Lower leg skin (tissue), 4 donors: ENCODE data around the gene MED31. TPM values are rescaled to one million over a fixed set of nuclear protein-coding genes. Genes with fewer than 3 reads are reported as not detected.

ENCODE experiments used
- DNase-seq, 2 donors: peaks; one replicate each; pipeline ENCODE4 v3.0.0-alpha.2; 2019; ENCODE audit warnings: low spot score in 2 of 2
- H3K4me3 ChIP-seq: fragments of 200-600 bp; sonication (generic); 2 replicates; pipeline ENCODE4 v1.5.1; 2017; ENCODE audit warnings: mild to moderate bottlenecking, low read depth; ENCODE audit not compliant: poor library complexity, severe bottlenecking
- CTCF ChIP-seq, 3 donors: fragments of 450-650 bp; IDR thresholded peaks; one replicate each; pipeline ENCODE4 v1.5.1; 2016; ENCODE audit warnings: antibody characterized with exemption in 3 of 3, mild to moderate bottlenecking in 3 of 3, moderate library complexity in 2 of 3
- POLR2A ChIP-seq, 2 donors: fragments of 450-650 bp; IDR thresholded peaks; one replicate each; pipeline ENCODE4 v1.6.1; 2016 to 2017; ENCODE audit warnings: antibody characterized with exemption in 2 of 2, mild to moderate bottlenecking in 1 of 2, moderate library complexity in 1 of 2
- WGBS, 2 donors: methylation state at CpG; one replicate each; pipeline ENCODE4 v1.1.5; 2018; 5-methylcytosine and 5-hydroxymethylcytosine counted together
- intact Hi-C: fragments of 100-400 bp; cut with DNase I; formaldehyde crosslinking; loops from one replicate; pipeline ENCODE4 v1.15.0; 2023; ENCODE audit warnings: low total_unique reads
- total RNA-seq, 4 donors: library from RNA; depleted of rRNA; stranded (reverse); fragments of >200 nt; gene quantifications; one replicate each; pipeline ENCODE4 v1.1.0, GENCODE V29; 2016

Gene MED31
- total RNA-seq, 4 donors from 2014 or later, result 2.4 to 16.5 (median 9.8) TPM

GRCh38 chr17:6670571-6670970 is 19.2 kb upstream of the MED31 start:
- intact Hi-C loops, result loop anchor here (10.0 kb wide), 1 partner anchor 164 kb away; the partner anchor contains the start of gene TEKT1
- no peak for DNase-seq
- TF ChIP-seq POLR2A (IDR thresholded peaks at IDR 0.05) (no peak), CTCF (IDR thresholded peaks at IDR 0.05) (no peak)
- H3K4me3 ChIP-seq, result no peak overlapping the region
- 85% methylated on average over 8 of the region's 8 CpGs for WGBS, 2 donors

GRCh38 chr17:6669479-6670212 is 18.2 kb upstream of the MED31 start:
- intact Hi-C loops, result loop anchor here (10.0 kb wide), 1 partner anchor 165 kb away; the partner anchor contains the start of gene TEKT1
- no peak overlapping the region for H3K4me3 ChIP-seq
- TF ChIP-seq CTCF (IDR thresholded peaks at IDR 0.05) (no peak), POLR2A (IDR thresholded peaks at IDR 0.05) (no peak)
- 34 to 60% methylated on average over 10 of the region's 10 CpGs for WGBS, 2 donors
- peak in 1 of 2 donors; percentile 74 for DNase-seq

GRCh38 chr17:6668727-6669425 is 17.5 kb upstream of the MED31 start:
- intact Hi-C loops, result no loop called here
- TF ChIP-seq CTCF (IDR thresholded peaks at IDR 0.05) (no peak), POLR2A (IDR thresholded peaks at IDR 0.05) (no peak)
- 62 to 64% methylated on average over 14 of the region's 14 CpGs for WGBS, 2 donors
- DNase-seq, result peak in 1 of 2 donors; percentile 73
- H3K4me3 ChIP-seq, result no peak overlapping the region

GRCh38 chr17:6668219-6668618 is 16.8 kb upstream of the MED31 start:
- H3K4me3 ChIP-seq, result no peak overlapping the region
- DNase-seq, result peak in 1 of 2 donors; percentile 67
- TF ChIP-seq CTCF (IDR thresholded peaks at IDR 0.05) (no peak), POLR2A (IDR thresholded peaks at IDR 0.05) (no peak)
- 86 to 87% methylated on average over 17 of the region's 17 CpGs for WGBS, 2 donors
- intact Hi-C loops, result no loop called here

GRCh38 chr17:6667516-6667915 is 16.1 kb upstream of the MED31 start:
- TF ChIP-seq CTCF (IDR thresholded peaks at IDR 0.05) (no peak), POLR2A (IDR thresholded peaks at IDR 0.05) (no peak)
- no peak overlapping the region for H3K4me3 ChIP-seq
- intact Hi-C loops, result no loop called here
- DNase-seq, result peak in 1 of 2 donors; percentile 60
- 57 to 67% methylated on average over 6 of the region's 6 CpGs for WGBS, 2 donors
